Panc1 (cell line): Measurements from ENCODE around the gene RHOH. TPM values are rescaled to one million over a fixed set of nuclear protein-coding genes. Genes with fewer than 3 reads are reported as not detected.

Experiments
- ATAC-seq: fragments of 200-7000 bp; cut with Tn5 transposase; 2 replicates; pipeline ENCODE4 v1.9.1; 2020; ENCODE audit warnings: mild to moderate bottlenecking, moderate library complexity
- BruUV-seq: library from RNA; stranded (reverse); fragments of 400-500 nt; replicated peaks from 2 replicates; lab custom pipeline; 2021; lab: Mats Ljungman, UMichigan
- CTCF ChIA-PET: fragments of 300-600 bp; sonication (Branson Sonifier 250); formaldehyde crosslinking; loops from one replicate; lab custom pipeline; 2022; ENCODE audit warnings: antibody characterized with exemption; lab: Charles Lee
- POLR2A ChIA-PET: fragments of 300-600 bp; sonication (Branson Sonifier 250); formaldehyde crosslinking; loops from one replicate; lab custom pipeline; 2022; ENCODE audit warnings: antibody characterized with exemption; lab: Charles Lee
- DNase-seq: peaks from one replicate; pipeline ENCODE4 v3.0.0-alpha.2; 2010; ENCODE audit warnings: low read depth, low spot score
- H3K27ac ChIP-seq: 2 replicates; pipeline ENCODE4 v1.5.1; 2011; ENCODE audit warnings: mild to moderate bottlenecking, low read length, inconsistent platforms
- H3K27me3 ChIP-seq: fragments of 200-500 bp; sonication (Bioruptor generic); 2 replicates; pipeline ENCODE4 v1.6.0; 2014; ENCODE audit warnings: low read length, inconsistent platforms; ENCODE audit not compliant: control insufficient read depth, insufficient read depth
- H3K36me3 ChIP-seq: fragments of 200-500 bp; sonication (Bioruptor generic); 2 replicates; pipeline ENCODE4 v1.5.1; 2014; ENCODE audit warnings: inconsistent platforms, mild to moderate bottlenecking, low read length, moderate library complexity; ENCODE audit not compliant: control insufficient read depth, insufficient read depth
- H3K4me1 ChIP-seq: 2 replicates; pipeline ENCODE4 v1.5.1; 2011; ENCODE audit warnings: inconsistent platforms, mild to moderate bottlenecking, low read length, moderate library complexity; ENCODE audit not compliant: control insufficient read depth, insufficient read depth
- H3K4me3 ChIP-seq, 2 experiments: 2 replicates each; pipeline ENCODE4 v1.5.1; 2011 to 2012; ENCODE audit warnings: low read depth in 2 of 2, low read length in 2 of 2, mild to moderate bottlenecking in 2 of 2, inconsistent platforms in 1 of 2, moderate library complexity in 1 of 2
- H3K9me3 ChIP-seq: fragments of 200-500 bp; sonication (Bioruptor generic); 2 replicates; pipeline ENCODE4 v1.5.1; 2014; ENCODE audit warnings: low read depth, mild to moderate bottlenecking, inconsistent platforms, low read length, moderate library complexity; ENCODE audit not compliant: control insufficient read depth, insufficient read depth
- CTCF ChIP-seq: fragments of 450-650 bp; IDR thresholded peaks from 2 replicates; pipeline ENCODE4 v1.5.1; 2017; ENCODE audit warnings: mild to moderate bottlenecking
- POLR2AphosphoS5 ChIP-seq: IDR thresholded peaks from 2 replicates; pipeline ENCODE4 v1.6.1; 2012; ENCODE audit warnings: mild to moderate bottlenecking, low read depth, low read length, moderate library complexity
- REST ChIP-seq, 2 experiments: IDR thresholded peaks; 2 replicates each; pipeline ENCODE4 v1.6.1; 2011 to 2012; ENCODE audit warnings: low read depth in 2 of 2, control low read depth in 1 of 2, low read length in 1 of 2, mild to moderate bottlenecking in 1 of 2, moderate library complexity in 1 of 2; ENCODE audit not compliant: insufficient read depth in 1 of 2
- SIN3A ChIP-seq: IDR thresholded peaks from 2 replicates; pipeline ENCODE4 v1.6.1; 2012; ENCODE audit warnings: low read depth, mild to moderate bottlenecking, low read length, moderate library complexity, borderline replicate concordance; ENCODE audit not compliant: insufficient read depth
- TCF7L2 ChIP-seq: IDR thresholded peaks from 2 replicates; pipeline ENCODE4 v1.6.1; 2011; ENCODE audit warnings: mild to moderate bottlenecking, low read depth, low read length, inconsistent platforms
- in situ Hi-C: cut with HindIII; loops from 2 replicates; pipeline ENCODE4 v1.10.0; 2016; ENCODE audit warnings: low sequenced_read_pairs, low pct_unique_long_range_greater_than_20kb
- intact Hi-C: fragments of 100-400 bp; cut with micrococcal nuclease; formaldehyde crosslinking; loops from one replicate; pipeline ENCODE4 v1.10.0; 2022; ENCODE audit not compliant: unreplicated experiment
- total RNA-seq: library from RNA; stranded (reverse); gene quantifications from one replicate; pipeline ENCODE4 v1.2.1, GENCODE V29; 2021; ENCODE audit not compliant: unreplicated experiment

The RHOH gene
- total RNA-seq, 1 experiment from 2014 or later: 1.2 TPM

- Histone ChIP-seq H3K9me3 (no peaks in the 10 kb centered on the region), H3K36me3 (no peaks in the 10 kb centered on the region), H3K4me1 (peaks cover 31% of the 10 kb centered on the region), H3K4me3 (no peak overlapping the region), H3K27me3 (no peaks in the 10 kb centered on the region), H3K27ac (peak overlapping the region; percentile 66; the same call in 1 of the 2 replicates)
- in situ Hi-C loops (no loop called here), intact Hi-C loops (no loop called here)
- ChIA-PET CTCF (no interaction called here), POLR2A (no interaction called here)
- no TSS peak for BruUV-seq
- TF ChIP-seq REST (IDR thresholded peaks at IDR 0.05; ENCODE audit: insufficient read depth in 1 of 2, low read depth in 2 of 2, low read length in 1 of 2): no peak
- no peak for TF ChIP-seq CTCF
- no peak for TF ChIP-seq SIN3A
- TF ChIP-seq TCF7L2: no peak
- TF ChIP-seq POLR2AphosphoS5: no peak
- ATAC-seq (no peak), DNase-seq (no peak)
Measured at GRCh38 chr4:40186665-40187014, 10.2 kb upstream of the RHOH start.

GRCh38 chr4:40187386-40187906 is 9.4 kb upstream of the RHOH start:
- H3K4me3 ChIP-seq: no peak overlapping the region
- H3K27ac ChIP-seq: peak overlapping the region; percentile 65
- POLR2A ChIA-PET: no interaction called here
- ATAC-seq (no peak), DNase-seq (no peak)
- H3K27me3 ChIP-seq: no peaks in the 10 kb centered on the region
- intact Hi-C loops (no loop called here), in situ Hi-C loops (no loop called here)
- no peak for TF ChIP-seq TCF7L2
- TF ChIP-seq CTCF: no peak
- TF ChIP-seq REST (IDR thresholded peaks at IDR 0.05; ENCODE audit: insufficient read depth in 1 of 2, low read depth in 2 of 2, low read length in 1 of 2): no peak
- no peak for TF ChIP-seq SIN3A
- TF ChIP-seq POLR2AphosphoS5: no peak
- CTCF ChIA-PET: no interaction called here
- peaks cover 39% of the 10 kb centered on the region for H3K4me1 ChIP-seq
- H3K36me3 ChIP-seq: no peaks in the 10 kb centered on the region
- H3K9me3 ChIP-seq: no peaks in the 10 kb centered on the region
- BruUV-seq: no TSS peak
